Uterus (tissue), 4 donors: ENCODE measurements around the gene EFCAB5. TPM values are rescaled to one million over a fixed set of nuclear protein-coding genes. Genes with fewer than 3 reads are reported as not detected.
"Not testable (repeated sequence)": the region's sequence is repeated elsewhere in the genome, so short reads cannot be mapped to it uniquely, and the experiment has no call there.

ENCODE experiments used
- DNase-seq, 2 donors: peaks; one replicate each; pipeline ENCODE4 v3.0.0-alpha.2; 2019 to 2020
- H3K27ac ChIP-seq, 2 donors: fragments of 200-600 bp; sonication (generic); 1 replicate in 1 of 2; 2 replicates in 1 of 2; pipeline ENCODE4 v1.5.1; 2016 to 2018
- H3K27me3 ChIP-seq, 2 donors: fragments of 200-600 bp; sonication (generic); one replicate each; pipeline ENCODE4 v1.5.1; 2018 to 2019; ENCODE audit warnings: control low read depth in 1 of 2
- H3K36me3 ChIP-seq, 2 donors: fragments of 200-600 bp; sonication (generic); one replicate each; pipeline ENCODE4 v1.5.1; 2019; ENCODE audit warnings: control low read depth in 1 of 2
- H3K4me1 ChIP-seq, 2 donors: fragments of 200-600 bp; sonication (generic); one replicate each; pipeline ENCODE4 v1.5.1; 2018 to 2019; ENCODE audit warnings: control low read depth in 1 of 2
- H3K4me3 ChIP-seq, 2 donors: fragments of 200-600 bp; sonication (generic); 1 replicate in 1 of 2; 2 replicates in 1 of 2; pipeline ENCODE4 v1.5.1; 2018 to 2019; ENCODE audit warnings: mild to moderate bottlenecking in 1 of 2
- H3K9me3 ChIP-seq, 2 donors: fragments of 200-600 bp; sonication (generic); one replicate each; pipeline ENCODE4 v1.5.1; 2019; ENCODE audit warnings: control low read depth in 1 of 2
- POLR2A ChIP-seq, 2 donors: fragments of 450-650 bp; IDR thresholded peaks; one replicate each; pipeline ENCODE4 v1.6.1; 2016; ENCODE audit warnings: antibody characterized with exemption in 2 of 2, mild to moderate bottlenecking in 1 of 2, moderate library complexity in 1 of 2
- intact Hi-C: fragments of 100-400 bp; cut with DNase I; formaldehyde crosslinking; loops from one replicate; pipeline ENCODE4 v1.15.1; 2023; ENCODE audit warnings: low total_unique reads
- total RNA-seq, 4 donors: library from RNA; depleted of rRNA in 3 of 4; stranded (reverse); fragments of >200 nt in 3 of 4; gene quantifications; one replicate each; pipeline versions ENCODE4 v1.1.0 to v1.2.4, GENCODE V29; 2014 to 2023
- TF ChIP-seq, protein P1 (sequence below), 4 experiments: fragments of 200-600 bp in 2 of 4; fragments of 450-650 bp in 2 of 4; sonication (generic) in 2 of 4; IDR thresholded peaks; one replicate each; pipeline ENCODE4 v1.5.1; 2016 to 2019; ENCODE audit warnings: antibody characterized with exemption in 4 of 4, mild to moderate bottlenecking in 2 of 4, moderate library complexity in 1 of 4
- donor health status: DM: yes; HTN: yes; CAD: no.

The EFCAB5 gene
- total RNA-seq, 4 donors from 2014 or later: 0.27 to 0.97 TPM; not detected in 2

DNA sequence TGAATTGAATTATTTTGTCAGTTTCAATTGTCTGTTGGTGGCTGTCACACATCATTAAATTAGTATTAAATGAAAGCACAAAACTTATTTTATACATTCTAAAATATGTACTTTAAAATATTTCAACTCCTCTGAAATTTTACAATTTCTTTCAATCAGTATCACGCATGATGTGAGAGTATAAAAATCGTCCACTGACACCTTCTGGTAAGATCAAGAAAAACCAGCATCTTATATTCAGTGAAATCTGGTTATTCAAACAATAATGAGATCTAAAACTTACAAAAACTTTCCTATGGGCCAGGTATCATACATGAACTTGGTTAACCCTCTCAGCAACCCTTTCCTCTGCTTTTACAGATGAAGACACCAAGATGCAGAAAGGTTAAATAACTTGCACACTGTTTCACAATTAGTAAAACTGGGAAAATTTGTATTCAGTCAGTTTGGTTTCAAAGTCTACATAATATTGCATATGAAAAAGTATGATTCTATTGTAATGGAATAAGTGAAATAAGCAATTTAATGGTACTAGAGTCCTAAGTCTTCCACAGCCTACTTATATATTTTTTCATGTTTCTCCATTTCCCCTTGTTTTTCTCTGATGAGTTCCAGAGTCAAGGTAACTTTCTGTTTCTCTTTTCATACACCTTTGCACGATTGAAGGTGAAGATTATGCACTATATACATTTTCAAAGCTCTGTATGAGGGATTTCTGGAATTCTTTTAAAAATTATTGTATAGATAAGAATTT, 58.7 kb downstream of the EFCAB5 start:
- TF ChIP-seq, protein P1, sequence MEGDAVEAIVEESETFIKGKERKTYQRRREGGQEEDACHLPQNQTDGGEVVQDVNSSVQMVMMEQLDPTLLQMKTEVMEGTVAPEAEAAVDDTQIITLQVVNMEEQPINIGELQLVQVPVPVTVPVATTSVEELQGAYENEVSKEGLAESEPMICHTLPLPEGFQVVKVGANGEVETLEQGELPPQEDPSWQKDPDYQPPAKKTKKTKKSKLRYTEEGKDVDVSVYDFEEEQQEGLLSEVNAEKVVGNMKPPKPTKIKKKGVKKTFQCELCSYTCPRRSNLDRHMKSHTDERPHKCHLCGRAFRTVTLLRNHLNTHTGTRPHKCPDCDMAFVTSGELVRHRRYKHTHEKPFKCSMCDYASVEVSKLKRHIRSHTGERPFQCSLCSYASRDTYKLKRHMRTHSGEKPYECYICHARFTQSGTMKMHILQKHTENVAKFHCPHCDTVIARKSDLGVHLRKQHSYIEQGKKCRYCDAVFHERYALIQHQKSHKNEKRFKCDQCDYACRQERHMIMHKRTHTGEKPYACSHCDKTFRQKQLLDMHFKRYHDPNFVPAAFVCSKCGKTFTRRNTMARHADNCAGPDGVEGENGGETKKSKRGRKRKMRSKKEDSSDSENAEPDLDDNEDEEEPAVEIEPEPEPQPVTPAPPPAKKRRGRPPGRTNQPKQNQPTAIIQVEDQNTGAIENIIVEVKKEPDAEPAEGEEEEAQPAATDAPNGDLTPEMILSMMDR (IDR thresholded peaks at IDR 0.05): no peak
- TF ChIP-seq POLR2A (IDR thresholded peaks at IDR 0.05): no peak
- intact Hi-C loops: no loop called here
- no peak overlapping the region for H3K27ac ChIP-seq

DNA sequence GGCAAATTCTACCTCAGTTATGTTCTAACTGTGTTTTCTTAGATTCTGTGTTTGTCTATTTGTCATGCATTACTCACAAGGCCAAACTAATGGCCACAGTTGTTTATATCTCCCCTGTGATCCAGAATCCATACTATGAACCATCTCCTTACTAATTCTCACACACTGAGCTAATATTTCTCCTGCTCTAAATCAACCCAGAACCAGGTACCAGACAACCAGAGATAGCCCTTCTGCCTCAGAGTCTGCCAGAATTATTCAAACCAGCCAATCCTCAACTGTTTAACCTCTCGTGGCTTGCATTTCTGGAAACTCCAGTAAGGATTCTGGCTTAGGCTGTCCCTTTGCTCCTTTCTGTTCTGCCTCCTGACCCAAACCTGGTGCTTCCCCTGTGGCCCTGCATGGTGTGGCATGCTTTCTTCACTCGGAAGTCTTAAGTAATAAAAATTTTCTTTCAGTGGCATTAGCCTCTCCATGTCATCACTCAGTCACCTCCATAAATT, 59.4 kb downstream of the EFCAB5 start:
- Histone ChIP-seq H3K4me3 (no peak overlapping the region), H3K4me1 (no peaks in the 10 kb centered on the region), H3K9me3 (no peaks in the 10 kb centered on the region), H3K27me3 (no peaks in the 10 kb centered on the region), H3K27ac (no peak overlapping the region), H3K36me3 (no peaks in the 10 kb centered on the region)
- DNase-seq: no peak
- intact Hi-C loops: no loop called here
- no peak for TF ChIP-seq POLR2A (IDR thresholded peaks at IDR 0.05)
- TF ChIP-seq, protein P1 (IDR thresholded peaks at IDR 0.05): no peak

More for the DNA sequence above, 58.7 kb downstream of the EFCAB5 start:
- Histone ChIP-seq H3K27me3 (no peaks in the 10 kb centered on the region), H3K4me1 (no peaks in the 10 kb centered on the region), H3K4me3 (no peak overlapping the region), H3K36me3 (no peaks in the 10 kb centered on the region), H3K9me3 (no peaks in the 10 kb centered on the region)
- no peak for DNase-seq

DNA sequence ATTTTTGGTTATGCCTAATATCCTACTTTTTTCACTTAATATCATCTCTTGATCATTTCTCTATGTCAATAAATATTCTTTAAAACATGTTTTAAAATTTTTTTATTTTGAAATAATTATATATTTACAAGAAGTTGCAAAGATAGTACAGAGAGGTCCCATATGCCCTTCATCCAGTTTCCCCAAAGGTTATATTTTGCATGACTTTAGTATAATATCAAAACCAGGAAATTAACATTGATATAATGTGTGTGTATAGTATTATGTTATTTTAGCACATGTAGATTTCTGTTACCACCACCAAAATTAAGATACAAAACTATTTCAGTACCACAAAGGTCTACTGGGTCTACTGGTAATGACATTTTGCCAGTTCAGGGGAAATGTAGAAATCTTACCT, 60.7 kb downstream of the EFCAB5 start:
- TF ChIP-seq POLR2A (IDR thresholded peaks at IDR 0.05): no peak

DNA sequence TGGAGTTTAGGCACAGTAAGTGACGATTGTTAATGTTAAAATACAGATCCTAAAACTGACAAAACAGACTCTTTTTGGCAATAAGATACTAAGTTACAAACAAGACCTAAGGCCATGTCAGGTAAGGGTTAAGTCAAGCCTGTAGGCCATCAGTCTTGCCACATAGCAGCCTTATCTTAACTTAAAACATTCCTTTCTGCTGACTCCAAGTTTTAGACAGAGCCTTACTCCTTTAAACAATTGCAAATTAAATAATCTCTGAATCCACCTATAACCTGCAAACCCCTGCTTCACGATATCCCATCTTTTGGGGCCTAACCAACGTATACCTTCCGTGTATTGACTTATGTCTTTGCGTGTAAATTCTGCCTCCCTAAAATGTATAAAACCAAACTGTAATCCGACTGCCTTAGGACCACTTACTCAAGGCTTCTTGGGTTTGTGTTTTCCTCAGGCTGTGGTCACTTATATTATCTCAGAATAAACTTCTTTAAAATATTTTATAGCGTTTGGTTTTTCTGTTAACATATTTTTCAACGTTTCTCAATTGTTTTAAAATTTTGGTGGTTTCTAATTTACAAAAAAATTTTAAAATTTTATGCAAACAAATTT, 64.4 kb downstream of the EFCAB5 start:
- TF ChIP-seq, protein P1 (IDR thresholded peaks at IDR 0.05): no peak
- TF ChIP-seq POLR2A (IDR thresholded peaks at IDR 0.05): no peak
- intact Hi-C loops: no loop called here
- H3K27ac ChIP-seq: no peak overlapping the region
- H3K27me3 ChIP-seq: no peaks in the 10 kb centered on the region
- no peaks in the 10 kb centered on the region for H3K9me3 ChIP-seq
- DNase-seq: no peak
- H3K4me1 ChIP-seq: no peaks in the 10 kb centered on the region
- H3K36me3 ChIP-seq: no peaks in the 10 kb centered on the region
- no peak overlapping the region for H3K4me3 ChIP-seq

More for the DNA sequence above, 60.7 kb downstream of the EFCAB5 start:
- H3K4me3 ChIP-seq: no peak overlapping the region
- H3K27me3 ChIP-seq: no peaks in the 10 kb centered on the region
- intact Hi-C loops: no loop called here
- no peaks in the 10 kb centered on the region for H3K36me3 ChIP-seq
- no peaks in the 10 kb centered on the region for H3K9me3 ChIP-seq
- H3K4me1 ChIP-seq: no peaks in the 10 kb centered on the region
- H3K27ac ChIP-seq: no peak overlapping the region
- DNase-seq: no peak

DNA sequence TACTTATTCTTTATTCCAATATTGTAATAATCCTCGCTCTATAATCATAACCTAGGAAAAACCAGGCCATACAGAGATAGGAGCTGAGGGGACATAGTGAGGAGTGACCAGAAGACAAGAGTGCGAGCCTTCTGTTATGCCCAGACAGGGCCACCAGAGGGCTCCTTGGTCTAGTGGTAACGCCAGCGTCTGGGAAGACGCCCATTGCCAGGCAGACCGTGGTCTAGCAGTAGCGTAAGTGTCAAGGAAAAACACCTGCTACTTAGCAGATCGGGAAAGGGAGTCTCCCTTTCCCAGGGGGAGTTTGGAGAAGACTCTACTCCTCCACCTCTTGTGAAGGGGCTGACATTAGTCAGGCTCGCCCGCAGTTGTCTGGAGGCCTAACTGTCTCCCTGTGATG, 70.5 kb downstream of the EFCAB5 start:
- DNase-seq, H3K27ac ChIP-seq, intact Hi-C loops: not testable (repeated sequence)

DNA sequence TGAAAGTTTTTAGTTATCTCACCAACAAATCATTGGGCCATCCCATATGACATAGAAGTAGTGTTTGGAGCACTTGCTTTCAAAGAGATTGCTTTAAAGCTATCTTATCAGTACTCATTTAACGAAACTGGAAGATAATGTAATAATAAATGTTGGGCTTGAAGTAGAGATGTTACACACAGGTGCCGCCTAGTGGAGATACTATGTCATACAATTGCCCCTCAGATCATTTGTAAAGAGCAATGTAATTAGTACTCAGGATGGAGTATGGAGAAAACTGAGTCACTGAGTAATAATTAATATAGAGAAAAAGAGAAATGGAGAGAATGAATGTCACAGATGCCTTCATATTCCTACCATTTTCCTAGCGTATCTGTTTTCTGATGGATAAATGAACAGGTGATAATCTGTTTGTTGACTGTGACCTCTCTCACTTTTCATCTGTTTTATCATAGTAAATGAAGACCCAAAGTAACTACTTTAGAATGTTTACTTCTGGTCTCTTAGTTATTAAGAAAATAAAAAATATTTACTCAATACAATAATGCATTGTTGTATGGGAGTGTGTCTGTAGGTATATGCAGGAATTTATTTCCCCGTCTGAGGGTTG, 80.4 kb downstream of the EFCAB5 start:
- H3K9me3 ChIP-seq: no peaks in the 10 kb centered on the region
- no peaks in the 10 kb centered on the region for H3K36me3 ChIP-seq
- H3K27ac ChIP-seq: no peak overlapping the region
- H3K4me1 ChIP-seq: no peaks in the 10 kb centered on the region
- no peak for DNase-seq
- no peak for TF ChIP-seq POLR2A (IDR thresholded peaks at IDR 0.05)
- TF ChIP-seq, protein P1 (IDR thresholded peaks at IDR 0.05): peak; percentile 36 to 57 (median 44)
- peaks cover 0 to 3% of the 10 kb centered on the region in 2 donors for H3K27me3 ChIP-seq
- H3K4me3 ChIP-seq: no peak overlapping the region
- intact Hi-C loops: no loop called here

More for the DNA sequence above, 70.5 kb downstream of the EFCAB5 start:
- not testable (repeated sequence) for H3K36me3 ChIP-seq, H3K4me1 ChIP-seq, H3K4me3 ChIP-seq, H3K9me3 ChIP-seq, H3K27me3 ChIP-seq

DNA sequence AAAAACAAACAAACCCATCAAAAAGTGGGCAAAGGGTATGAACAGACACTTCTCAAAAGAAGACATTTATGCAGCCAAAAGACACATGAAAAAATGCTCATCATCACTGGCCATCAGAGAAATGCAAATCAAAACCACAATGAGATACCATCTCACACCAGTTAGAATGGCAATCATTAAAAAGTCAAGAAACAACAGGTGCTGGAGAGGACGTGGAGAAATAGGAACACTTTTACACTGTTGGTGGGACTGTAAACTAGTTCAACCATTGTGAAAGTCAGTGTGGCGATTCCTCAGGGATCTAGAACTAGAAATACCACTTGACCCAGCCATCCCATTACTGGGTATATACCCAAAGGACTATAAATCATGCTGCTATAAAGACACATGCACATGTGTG, 83.9 kb downstream of the EFCAB5 start:
- H3K36me3 ChIP-seq, DNase-seq, H3K27ac ChIP-seq, intact Hi-C loops, H3K27me3 ChIP-seq, H3K4me1 ChIP-seq, H3K4me3 ChIP-seq, H3K9me3 ChIP-seq: not testable (repeated sequence)
